HG03060 (cell line): Measurements from ENCODE around the gene PDCD4.

Experiments used
- ATAC-seq: cut with Tn5 transposase; IDR thresholded peaks from one replicate; pipeline ENCODE4 v1.9.1; 2021; ENCODE audit warnings: low read depth, moderate number of reproducible peaks; ENCODE audit not compliant: unreplicated experiment

Gene PDCD4

DNA sequence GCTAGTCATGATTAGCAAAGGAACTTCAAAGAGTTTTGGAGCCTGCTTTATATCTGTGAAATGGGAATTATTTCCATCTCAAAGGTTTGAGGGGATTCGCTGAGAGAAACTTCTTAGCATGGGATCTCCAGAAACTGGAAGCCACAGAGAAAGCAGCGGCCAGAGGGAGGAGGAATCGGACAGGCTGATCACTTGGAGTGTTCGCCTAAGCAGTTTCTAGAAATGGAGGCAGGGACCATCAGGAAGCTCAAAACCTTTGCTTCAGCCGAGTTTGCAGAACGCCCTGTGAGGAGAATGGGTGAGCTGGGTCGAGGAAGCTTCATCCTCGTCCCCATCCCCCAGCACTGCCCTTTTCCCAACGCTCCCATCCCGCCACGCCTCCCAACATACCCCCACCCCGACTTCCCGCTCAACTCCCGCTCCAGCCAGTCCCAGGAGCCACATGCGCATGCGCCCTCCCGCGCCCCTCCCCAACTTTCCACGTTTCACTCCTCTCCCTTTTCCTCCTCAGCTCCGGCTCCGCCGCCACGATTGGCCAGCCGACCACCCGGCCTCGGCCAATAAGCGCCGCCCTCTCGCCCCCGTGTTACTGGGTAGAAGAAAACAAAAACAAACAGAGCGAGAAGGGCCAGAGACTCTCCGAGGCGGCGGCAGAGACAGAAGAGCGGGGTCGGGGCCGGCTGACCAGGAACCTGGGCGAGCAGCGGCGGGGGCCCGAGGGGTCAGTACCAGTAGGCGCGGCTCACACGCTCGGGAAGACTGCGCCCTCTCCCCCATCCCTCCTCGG lies at the start of gene PDCD4:
PDCD4 (plus strand) TSS at position 631 of the 787 bp plus-strand sequence. CDS start 4,100 bp downstream, outside the sequence.
- ATAC-seq: peak; percentile 46

DNA sequence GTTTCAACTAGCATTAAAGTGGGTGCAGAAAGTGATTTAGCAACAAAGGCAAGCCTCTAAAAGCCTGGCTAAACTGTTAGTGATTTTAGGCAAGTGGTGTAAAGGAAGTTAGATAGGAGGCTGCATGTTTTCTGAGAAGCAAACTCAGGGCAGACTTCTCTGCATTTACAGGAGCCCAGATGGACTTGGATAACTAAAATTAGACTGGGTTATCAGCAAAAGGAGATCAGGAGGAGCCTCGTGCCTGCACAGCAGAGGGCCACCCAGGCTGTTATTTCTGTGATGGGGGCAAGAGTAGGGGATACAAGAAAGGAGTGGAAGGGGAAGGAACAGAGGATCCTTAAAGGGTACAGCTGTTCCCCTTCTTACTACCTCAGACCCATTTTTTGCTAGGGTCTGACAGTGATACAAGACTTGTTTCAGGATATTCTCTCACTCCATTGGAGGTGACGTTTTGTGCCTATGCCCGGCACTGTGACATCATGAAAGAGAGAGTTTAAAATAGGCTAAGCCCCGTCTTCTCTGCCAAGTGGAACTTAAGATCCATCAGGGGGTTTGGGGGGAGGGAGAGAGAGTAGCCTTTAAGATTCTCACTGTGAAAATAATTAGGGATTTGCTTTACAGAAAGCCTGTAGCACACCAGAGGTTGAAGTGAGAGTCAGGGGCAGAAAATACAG lies 49.6 kb upstream of the PDCD4 start:
- ATAC-seq: no peak

DNA sequence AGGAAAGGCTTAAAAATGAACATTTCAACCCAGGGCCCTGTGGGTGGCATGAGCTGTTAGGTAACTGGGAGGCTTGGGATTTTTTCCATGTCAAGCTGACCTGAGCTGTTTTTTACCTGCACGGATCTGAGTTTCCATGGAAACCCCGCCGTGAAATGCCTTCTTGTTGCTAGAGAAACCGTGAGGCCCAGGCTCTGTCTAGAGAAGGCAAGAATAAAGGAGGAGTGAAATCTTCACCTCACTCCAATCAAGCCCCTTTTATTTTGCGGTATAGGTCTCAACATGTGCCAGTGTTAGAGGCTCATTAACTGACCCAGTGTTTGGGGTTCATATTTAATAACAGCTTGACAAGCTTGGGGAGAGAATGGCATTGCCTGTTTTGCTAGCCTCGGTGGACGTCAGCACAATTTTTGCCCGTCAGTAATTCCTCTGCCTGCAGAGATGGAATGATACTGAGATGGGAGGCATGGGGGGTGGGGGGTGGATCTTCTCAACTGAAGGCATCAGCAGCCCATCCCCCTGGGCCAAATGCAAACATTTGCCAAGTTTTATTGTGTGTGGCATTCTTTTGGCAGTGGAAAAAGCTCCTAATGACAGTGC lies 48.9 kb upstream of the PDCD4 start:
- ATAC-seq: no peak

DNA sequence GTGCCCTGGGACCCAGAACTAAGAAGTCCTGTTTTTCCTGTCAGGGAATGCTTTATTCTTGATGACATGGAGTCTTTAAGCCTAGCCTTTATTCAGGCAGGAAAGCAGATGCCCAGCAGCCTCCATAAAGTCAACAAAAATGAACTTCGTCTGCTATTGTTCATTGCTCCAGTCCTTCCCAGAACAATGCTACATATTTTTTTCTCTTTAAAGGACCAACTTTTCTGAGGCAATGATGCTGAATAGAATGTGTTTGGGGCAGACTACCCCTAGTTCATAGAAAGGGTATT lies 47.6 kb upstream of the PDCD4 start:
- no peak for ATAC-seq

DNA sequence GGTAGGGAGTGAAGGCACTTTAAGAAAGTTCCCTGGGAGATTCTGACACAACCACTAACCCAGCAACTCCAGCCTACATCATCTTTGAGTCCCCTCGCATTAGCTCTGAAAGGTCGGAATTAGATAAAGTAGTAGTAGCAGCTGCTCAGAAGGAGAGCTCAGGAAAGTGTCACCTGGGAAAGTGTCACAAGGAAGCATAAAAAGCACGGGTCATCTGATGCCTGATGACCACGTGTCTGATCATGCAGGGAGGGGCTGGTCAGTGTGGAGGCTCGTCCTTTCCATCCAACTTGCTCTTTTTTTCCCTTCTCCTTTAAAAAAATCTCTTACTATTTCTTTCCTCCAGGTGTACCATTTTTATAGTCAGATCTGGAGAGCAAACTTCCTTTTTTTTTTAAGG lies 47.1 kb upstream of the PDCD4 start:
- no peak for ATAC-seq

DNA sequence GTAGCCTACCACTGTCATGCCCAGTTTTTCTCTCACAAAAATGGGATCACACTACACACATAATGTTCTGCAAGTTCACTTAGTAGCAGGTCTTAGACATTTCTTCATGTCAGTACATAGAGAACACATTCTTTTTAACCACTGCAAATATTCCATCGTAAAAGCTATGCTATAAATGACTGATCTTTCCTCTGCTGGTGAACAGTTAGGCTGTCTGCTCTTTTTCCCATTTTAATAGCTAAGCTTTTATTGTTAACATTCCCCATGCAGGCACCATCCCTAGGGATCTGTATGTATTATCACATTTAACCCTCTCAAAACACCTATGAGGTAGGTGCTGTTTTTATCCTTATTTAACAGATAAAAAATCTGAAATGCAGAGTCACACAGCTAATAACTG lies 46.2 kb upstream of the PDCD4 start:
- no peak for ATAC-seq

DNA sequence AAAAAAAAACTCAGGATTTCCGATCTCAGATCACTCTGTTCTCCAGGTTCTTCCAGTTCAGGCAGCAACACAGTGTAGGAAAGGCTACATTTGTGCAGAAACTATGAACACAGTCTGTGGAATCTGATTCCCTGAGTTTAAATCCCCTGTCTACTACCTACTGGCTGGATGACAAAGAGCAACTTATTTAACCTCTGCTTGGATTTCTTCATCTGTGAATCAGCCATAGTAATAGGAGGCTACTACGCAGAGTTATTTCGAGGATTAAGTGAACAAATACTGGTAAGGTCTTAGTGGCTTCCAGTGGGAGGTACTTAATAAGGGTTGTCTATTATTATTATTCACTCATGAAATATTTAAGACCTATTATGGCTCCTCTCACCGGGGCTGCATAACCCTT lies 44.3 kb upstream of the PDCD4 start:
- no peak for ATAC-seq

DNA sequence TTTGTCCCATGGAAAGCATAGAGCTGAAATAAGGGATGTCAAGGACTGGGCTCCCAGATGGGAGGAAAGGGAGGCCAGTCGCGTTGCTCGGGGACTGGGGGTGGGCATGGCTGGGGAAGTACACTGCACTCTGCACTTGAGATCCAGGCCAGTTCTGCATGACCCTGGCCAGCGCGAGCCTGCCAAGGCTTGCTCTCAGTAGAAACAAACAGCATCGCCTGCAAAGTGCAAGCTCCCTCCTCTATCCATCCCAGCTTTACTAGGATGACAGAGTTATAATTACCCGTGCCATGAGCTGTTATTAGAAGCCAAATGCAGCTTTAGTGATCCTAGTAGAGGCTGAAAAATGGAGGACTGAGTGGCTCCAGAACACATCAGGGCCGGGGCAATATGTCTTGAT lies 43.9 kb upstream of the PDCD4 start:
- ATAC-seq: no peak

DNA sequence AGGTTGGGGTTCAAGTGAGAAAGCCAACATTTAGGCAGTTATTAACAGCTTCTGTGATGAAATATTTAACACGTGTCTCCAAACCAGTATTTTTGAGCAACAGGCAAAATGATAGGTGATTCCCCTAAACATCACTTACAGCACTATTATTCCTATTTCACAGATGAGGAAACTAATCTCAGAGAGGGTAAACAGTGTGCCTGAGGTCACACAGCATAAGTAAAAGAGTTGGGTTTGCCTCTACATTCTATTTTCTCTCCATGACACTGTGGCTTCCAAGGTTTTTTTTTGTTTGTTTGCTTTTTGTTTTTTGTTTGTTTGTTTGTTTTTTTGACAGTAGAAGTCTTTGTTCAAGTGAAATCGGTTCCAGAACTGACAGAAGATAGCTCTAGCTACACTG lies 43.2 kb upstream of the PDCD4 start:
- ATAC-seq: no peak

DNA sequence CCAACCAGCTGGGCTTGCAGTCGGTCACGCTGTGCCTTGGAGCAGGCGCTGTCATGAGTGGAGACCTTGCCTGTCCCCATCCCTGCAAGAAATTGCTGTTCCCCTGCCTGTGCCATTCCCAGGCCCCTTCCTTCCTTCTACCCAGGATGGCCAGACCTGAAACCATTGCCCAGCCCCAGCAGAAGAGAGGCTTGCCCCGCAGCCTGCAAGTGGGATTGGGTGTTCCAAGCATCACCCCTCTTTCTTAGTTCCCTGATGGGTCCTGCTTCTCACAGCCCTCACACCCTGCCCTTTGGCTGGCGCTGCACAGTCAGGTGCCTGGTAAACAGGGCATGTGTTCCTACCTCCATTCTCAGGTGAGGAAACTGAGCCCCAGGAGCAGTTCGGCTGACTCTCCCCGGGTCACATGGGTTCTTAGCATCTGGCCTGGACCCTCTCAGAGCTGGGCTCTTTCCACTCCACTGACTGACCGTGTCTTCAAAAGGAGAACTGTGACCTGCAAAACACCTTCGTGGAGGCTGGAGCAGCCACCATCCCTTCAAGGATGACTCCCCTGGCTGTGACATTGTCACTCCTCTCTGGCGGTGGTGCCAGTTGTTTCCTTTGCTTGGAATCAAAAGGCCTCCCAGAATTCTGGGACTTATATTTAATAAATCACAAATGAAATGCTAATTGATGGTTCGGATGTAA lies 41.9 kb upstream of the PDCD4 start:
- no peak for ATAC-seq

DNA sequence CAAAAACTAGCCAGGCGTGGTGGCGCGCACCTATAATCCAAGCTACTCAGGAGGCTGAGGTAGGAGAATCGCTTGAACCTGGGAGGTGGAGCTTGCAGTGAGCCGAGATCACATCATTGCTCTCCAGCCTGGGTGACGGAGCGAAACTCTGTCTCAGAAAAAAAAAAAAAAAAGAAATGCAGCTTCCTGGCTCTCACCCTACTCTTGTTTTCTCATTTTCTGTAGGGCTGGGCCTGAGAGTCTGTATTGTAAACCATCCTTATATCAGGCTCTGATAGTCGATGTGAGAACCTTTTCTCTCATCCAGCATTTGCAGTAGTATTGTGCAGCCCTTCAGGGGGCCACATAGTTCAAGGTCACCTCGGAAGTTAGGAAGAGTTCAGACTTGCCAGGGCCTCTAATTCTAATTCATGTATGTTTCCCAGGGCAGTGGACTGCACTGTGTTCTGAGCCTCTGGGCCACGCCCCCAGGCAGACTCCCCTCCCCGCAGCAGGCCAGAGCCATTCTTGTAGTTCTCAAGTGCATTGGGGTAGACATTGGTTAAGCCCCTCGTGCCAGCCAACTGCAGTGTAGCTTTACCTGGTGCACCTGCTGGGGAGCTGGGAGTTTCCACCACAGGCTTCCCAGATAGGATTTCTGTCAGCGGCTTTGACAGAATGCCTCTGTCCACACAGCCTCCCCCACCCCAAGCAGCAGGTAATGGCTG lies 38.3 kb upstream of the PDCD4 start:
- no peak for ATAC-seq

DNA sequence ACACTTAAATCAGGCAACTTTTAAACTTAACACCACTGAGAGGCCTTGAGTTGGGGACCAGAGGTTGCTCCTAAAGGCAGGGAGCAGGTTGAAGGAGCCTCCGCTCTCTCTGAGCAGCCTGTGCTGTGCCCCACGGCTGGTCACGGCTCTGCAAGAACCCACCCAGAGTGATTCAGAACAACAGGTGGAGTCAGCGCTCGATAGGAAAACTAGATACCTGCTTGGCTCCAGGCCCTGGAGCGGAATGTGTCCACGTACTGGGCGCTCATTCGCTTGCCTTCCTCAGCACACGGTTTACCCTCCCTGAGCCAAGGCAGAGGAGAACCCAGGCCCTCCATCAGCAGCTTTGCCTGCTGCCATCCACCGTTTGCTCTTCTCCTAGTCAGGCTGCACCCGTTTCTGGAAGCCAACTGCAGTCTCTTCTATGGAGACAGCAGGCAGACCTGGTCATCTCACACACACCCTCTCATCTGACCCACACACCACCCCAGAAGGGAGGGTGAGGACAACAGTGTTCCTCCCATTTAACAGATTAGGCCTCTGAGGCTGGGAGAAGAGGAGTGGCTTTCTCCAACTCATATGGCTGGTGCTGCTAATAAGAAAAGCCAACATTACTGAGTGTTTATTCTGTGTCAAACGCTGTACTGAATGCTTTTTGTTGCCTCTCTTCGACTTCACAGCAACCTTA lies 37.6 kb upstream of the PDCD4 start:
- ATAC-seq: no peak

DNA sequence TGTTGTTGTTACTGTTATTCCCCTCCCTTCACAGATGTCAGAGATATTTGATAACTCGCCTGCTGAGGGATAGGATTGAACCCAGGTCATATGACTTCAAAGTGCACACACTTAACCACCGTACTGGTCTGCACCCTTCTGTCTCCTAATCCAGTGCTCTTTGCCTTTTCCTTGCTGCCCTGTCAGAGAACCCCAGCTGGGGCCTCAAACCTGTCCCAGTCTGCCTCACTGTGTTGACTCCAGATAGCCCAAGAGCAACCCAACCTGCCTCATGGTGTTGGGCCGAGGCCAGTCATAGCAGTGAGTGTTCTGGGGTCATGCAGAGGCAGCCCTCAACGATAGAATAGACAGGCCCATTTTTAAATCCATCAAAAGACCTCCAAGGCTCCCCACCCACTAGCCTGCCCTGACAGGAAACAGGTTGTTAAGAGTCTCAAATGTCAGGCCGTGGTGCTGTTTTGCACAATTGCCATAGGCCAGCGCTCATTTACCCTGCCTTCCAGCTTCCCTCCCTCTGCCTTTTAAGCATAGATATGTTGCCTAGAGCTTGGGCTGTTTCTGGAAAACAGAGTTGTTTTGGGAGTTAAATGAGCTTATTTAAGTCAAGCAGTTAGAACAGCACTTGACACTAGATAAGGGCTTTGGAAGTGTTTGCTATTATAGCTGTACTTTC lies 37.0 kb upstream of the PDCD4 start:
- ATAC-seq: no peak

DNA sequence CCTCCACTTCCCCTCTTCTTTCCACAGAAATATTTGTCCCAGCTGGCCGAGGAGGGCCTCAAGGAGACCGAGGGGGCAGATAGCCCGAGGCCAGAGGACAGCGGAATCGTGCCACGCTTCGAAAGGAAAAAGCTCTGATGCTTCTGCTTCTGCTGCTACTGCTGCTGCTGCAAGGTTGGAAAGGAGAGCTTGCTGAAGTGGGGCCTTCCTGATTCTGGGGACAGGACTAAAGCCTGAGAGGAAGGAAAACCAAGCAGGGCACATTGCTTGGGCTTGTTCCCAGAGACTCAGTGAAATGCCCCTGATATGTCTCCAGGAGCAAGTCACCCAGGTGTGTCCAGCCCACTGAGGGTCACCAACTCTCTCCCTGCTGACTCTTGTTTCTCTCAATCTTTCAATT lies 35.9 kb upstream of the PDCD4 start:
- no peak for ATAC-seq

DNA sequence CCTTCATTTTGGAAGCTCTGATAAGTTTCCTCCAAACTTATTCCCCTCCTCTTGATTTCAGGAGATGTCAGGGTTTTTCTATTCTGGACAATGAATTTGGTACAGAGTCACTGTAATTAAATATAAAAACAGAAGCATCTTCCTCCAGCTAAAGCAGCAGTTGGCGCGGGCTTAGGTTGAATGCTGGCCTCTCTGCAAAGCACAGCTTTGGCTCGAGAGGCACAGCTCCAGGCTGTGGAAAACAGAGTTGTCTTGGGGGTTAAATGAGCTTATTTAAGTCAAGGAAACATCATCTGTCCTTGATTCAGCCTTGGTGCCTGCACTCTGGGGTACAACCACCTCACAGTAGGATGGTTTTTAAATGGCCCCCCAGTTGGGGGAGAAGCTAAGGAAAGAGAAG lies 35.0 kb upstream of the PDCD4 start:
- ATAC-seq: no peak

DNA sequence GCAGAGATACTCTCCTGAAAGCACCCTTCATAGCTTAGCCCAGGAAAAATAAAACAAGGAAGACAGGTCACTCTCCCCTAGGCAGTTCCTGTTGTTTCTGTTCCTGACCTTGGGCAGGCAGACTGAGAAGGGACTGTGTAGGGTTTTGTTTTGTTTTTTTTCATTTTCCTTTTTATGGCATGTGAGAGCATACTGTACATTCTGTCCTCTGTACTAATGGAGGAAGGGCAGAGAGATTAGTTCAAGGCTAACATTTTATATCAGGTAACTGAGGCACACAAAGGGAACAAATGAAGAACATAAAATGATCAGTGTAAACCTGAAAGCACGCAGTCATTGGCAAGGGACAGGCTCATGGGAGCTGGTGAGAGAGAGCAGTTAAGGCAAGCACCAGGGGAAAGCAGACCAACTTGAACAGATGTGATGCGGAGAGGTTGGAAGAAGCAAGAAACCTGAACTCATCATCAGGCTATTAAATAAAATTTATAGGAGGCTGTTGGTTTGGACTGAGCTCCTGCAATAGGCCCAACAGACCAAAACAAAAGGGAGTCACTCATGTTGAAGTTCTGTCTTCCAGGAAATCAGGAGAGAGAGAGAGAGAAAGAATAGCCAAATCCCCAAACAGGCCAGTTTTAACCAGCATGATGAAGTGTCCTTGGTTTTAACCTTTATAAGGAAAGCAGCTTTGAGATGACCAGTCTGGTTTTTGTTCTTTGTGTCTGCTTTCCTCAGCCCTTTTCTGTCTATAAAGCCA lies 34.1 kb upstream of the PDCD4 start:
- ATAC-seq: no peak

DNA sequence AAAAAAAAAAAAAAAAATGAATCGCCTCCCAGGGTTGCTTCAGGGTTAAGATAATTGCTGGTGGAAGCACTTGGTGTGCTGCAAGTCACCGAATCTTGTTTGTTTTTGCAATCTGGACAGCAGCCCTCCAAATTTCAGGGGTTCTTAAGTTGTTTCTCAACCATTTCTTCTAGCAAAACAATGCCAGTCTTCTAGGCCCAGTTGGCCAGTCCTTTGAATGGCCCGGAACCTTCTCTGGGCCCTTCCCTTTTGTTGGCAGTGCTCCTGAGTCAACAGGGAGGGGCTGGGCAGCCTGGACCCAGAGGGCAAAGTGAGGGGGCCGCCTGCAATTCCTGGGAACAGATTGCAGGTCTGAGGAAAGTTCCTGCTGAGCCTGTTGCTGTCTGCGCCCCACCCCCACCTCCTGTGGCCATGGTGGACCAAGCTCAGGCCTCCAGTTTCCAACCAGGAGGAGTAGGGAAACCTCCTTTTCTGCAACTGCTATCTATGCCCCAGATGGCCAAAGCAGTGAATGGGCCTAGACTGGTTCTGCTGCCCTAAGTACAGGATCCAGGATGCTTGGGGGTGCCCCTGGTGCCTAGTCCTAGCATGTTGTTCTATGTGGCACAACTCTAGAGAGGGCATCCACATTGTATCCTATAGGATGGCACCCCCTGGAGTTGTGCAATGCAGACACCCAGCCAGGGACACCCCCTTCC lies 31.4 kb upstream of the PDCD4 start:
- no peak for ATAC-seq

DNA sequence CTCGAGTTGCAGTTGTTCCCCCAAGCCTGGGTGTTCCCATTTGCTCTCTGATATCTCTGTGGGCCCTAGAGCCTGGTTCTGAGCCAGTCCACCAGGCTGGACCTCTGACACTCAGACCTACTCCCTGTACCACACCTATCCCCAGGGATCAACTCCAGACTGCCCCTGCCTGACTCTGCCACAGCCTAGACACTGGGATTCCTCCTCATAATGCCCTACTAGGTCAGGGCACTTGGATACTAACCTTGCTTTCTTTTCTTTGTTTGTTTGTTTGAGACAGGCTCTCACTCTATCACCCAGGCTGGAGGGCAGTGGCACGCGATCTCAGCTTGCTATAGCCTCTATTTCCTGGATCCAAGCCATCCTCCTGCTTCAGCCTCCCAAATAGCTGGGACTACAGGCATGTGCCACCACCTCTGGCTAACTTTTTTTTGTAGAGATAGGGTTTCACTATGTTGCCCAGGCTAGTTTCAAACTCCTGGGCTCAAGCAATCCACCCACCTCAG lies 30.8 kb upstream of the PDCD4 start:
- no peak for ATAC-seq
